Neuron (in vitro differentiated cells): ENCODE measurements around the gene EXOC6.
"Not testable (repeated sequence)": the region's sequence is repeated elsewhere in the genome, so short reads cannot be mapped to it uniquely, and the experiment has no call there.

Experiments
- H2AFZ ChIP-seq: one replicate; pipeline ENCODE4 v1.6.1; 2013; ENCODE audit warnings: low read depth, mild to moderate bottlenecking, inconsistent platforms, low read length, moderate library complexity
- H3K27me3 ChIP-seq: one replicate; pipeline ENCODE4 v1.6.1; 2013; ENCODE audit warnings: low read length; ENCODE audit not compliant: insufficient read depth
- H3K36me3 ChIP-seq: one replicate; pipeline ENCODE4 v1.6.1; 2013; ENCODE audit warnings: low read length; ENCODE audit not compliant: insufficient read depth
- H3K4me1 ChIP-seq: one replicate; pipeline ENCODE4 v1.6.1; 2013; ENCODE audit warnings: low read length; ENCODE audit not compliant: insufficient read depth
- H3K4me3 ChIP-seq: 2 replicates; pipeline ENCODE4 v1.5.1; 2013; ENCODE audit warnings: mild to moderate bottlenecking, low read length, moderate library complexity
- H3K9me3 ChIP-seq: one replicate; pipeline ENCODE4 v1.6.1; 2013; ENCODE audit warnings: low read length

EXOC6 gene

GRCh38 chr10:92912631-92913030 is 64.3 kb downstream of the EXOC6 start:
- peaks cover 25% of the 10 kb centered on the region for H3K4me1 ChIP-seq
- not testable (repeated sequence) for H3K9me3 ChIP-seq, H2AFZ ChIP-seq, H3K4me3 ChIP-seq, H3K27me3 ChIP-seq, H3K36me3 ChIP-seq

GRCh38 chr10:92913973-92914372 is 65.7 kb downstream of the EXOC6 start:
- Histone ChIP-seq H3K4me3 (no peak overlapping the region), H3K4me1 (peaks cover 25% of the 10 kb centered on the region), H3K36me3 (peaks cover 6% of the 10 kb centered on the region), H3K27me3 (no peaks in the 10 kb centered on the region), H3K9me3 (no peaks in the 10 kb centered on the region), H2AFZ (no peak overlapping the region)

- Histone ChIP-seq H3K4me3 (no peak overlapping the region), H2AFZ (no peak overlapping the region), H3K9me3 (no peaks in the 10 kb centered on the region), H3K27me3 (no peaks in the 10 kb centered on the region), H3K4me1 (peaks cover 25% of the 10 kb centered on the region), H3K36me3 (peaks cover 6% of the 10 kb centered on the region)
Observed at GRCh38 chr10:92914478-92915325, 66.4 kb downstream of the EXOC6 start.

- Histone ChIP-seq H3K27me3 (no peaks in the 10 kb centered on the region), H3K36me3 (peaks cover 10% of the 10 kb centered on the region), H2AFZ (no peak overlapping the region), H3K4me3 (no peak overlapping the region), H3K9me3 (peaks cover 1% of the 10 kb centered on the region), H3K4me1 (peaks cover 25% of the 10 kb centered on the region)
Observed at GRCh38 chr10:92915892-92916291, 67.6 kb downstream of the EXOC6 start.

GRCh38 chr10:92916433-92916832 is 68.1 kb downstream of the EXOC6 start:
- H3K4me1 ChIP-seq = peaks cover 25% of the 10 kb centered on the region
- no peaks in the 10 kb centered on the region for H3K27me3 ChIP-seq
- H3K36me3 ChIP-seq = peaks cover 10% of the 10 kb centered on the region
- H3K9me3 ChIP-seq = peaks cover 1% of the 10 kb centered on the region
- no peak overlapping the region for H2AFZ ChIP-seq
- H3K4me3 ChIP-seq = no peak overlapping the region

- H3K27me3 ChIP-seq = no peaks in the 10 kb centered on the region
- H3K4me3 ChIP-seq = no peak overlapping the region
- H2AFZ ChIP-seq = no peak overlapping the region
- peaks cover 14% of the 10 kb centered on the region for H3K4me1 ChIP-seq
- peaks cover 13% of the 10 kb centered on the region for H3K36me3 ChIP-seq
- H3K9me3 ChIP-seq = peaks cover 1% of the 10 kb centered on the region
Observed at GRCh38 chr10:92918603-92919002, 70.3 kb downstream of the EXOC6 start.

GRCh38 chr10:92920866-92921265 is 72.5 kb downstream of the EXOC6 start:
- H3K36me3 ChIP-seq = peaks cover 13% of the 10 kb centered on the region
- H3K4me1 ChIP-seq = peaks cover 7% of the 10 kb centered on the region
- no peak overlapping the region for H3K4me3 ChIP-seq
- H3K9me3 ChIP-seq = peaks cover 1% of the 10 kb centered on the region
- no peak overlapping the region for H2AFZ ChIP-seq
- no peaks in the 10 kb centered on the region for H3K27me3 ChIP-seq

- H3K4me3 ChIP-seq = no peak overlapping the region
- no peaks in the 10 kb centered on the region for H3K4me1 ChIP-seq
- peaks cover 21% of the 10 kb centered on the region for H3K36me3 ChIP-seq
- H3K27me3 ChIP-seq = no peaks in the 10 kb centered on the region
- peaks cover 1% of the 10 kb centered on the region for H3K9me3 ChIP-seq
- no peak overlapping the region for H2AFZ ChIP-seq
Observed at GRCh38 chr10:92923416-92923815, 75.1 kb downstream of the EXOC6 start.

GRCh38 chr10:92929896-92930295 is 81.6 kb downstream of the EXOC6 start:
- Histone ChIP-seq H2AFZ (no peak overlapping the region), H3K27me3 (no peaks in the 10 kb centered on the region), H3K4me3 (no peak overlapping the region), H3K36me3 (peaks cover 28% of the 10 kb centered on the region), H3K4me1 (no peaks in the 10 kb centered on the region), H3K9me3 (peaks cover 5% of the 10 kb centered on the region)

GRCh38 chr10:92931597-92931996 is 83.3 kb downstream of the EXOC6 start:
- Histone ChIP-seq H3K4me3 (no peak overlapping the region), H3K36me3 (peaks cover 28% of the 10 kb centered on the region), H3K4me1 (no peaks in the 10 kb centered on the region), H3K27me3 (no peaks in the 10 kb centered on the region), H2AFZ (no peak overlapping the region), H3K9me3 (peaks cover 5% of the 10 kb centered on the region)

- no peaks in the 10 kb centered on the region for H3K9me3 ChIP-seq
- H2AFZ ChIP-seq = no peak overlapping the region
- no peaks in the 10 kb centered on the region for H3K4me1 ChIP-seq
- H3K4me3 ChIP-seq = no peak overlapping the region
- H3K27me3 ChIP-seq = no peaks in the 10 kb centered on the region
- peaks cover 5% of the 10 kb centered on the region for H3K36me3 ChIP-seq
Observed at GRCh38 chr10:92937876-92938275, 89.6 kb downstream of the EXOC6 start.

- Histone ChIP-seq H3K4me1 (no peaks in the 10 kb centered on the region), H3K4me3 (no peak overlapping the region), H3K9me3 (peaks cover 2% of the 10 kb centered on the region), H3K27me3 (no peaks in the 10 kb centered on the region), H2AFZ (no peak overlapping the region), H3K36me3 (peaks cover 5% of the 10 kb centered on the region)
Observed at GRCh38 chr10:92938841-92939240, 90.5 kb downstream of the EXOC6 start.

- Histone ChIP-seq H3K4me3 (no peak overlapping the region), H3K36me3 (peaks cover 9% of the 10 kb centered on the region), H3K27me3 (no peaks in the 10 kb centered on the region), H2AFZ (no peak overlapping the region), H3K4me1 (no peaks in the 10 kb centered on the region), H3K9me3 (peaks cover 3% of the 10 kb centered on the region)
Observed at GRCh38 chr10:92942226-92942625, 93.9 kb downstream of the EXOC6 start.

GRCh38 chr10:92946491-92946890 is 98.2 kb downstream of the EXOC6 start:
- Histone ChIP-seq H3K27me3 (no peaks in the 10 kb centered on the region), H3K4me1 (no peaks in the 10 kb centered on the region), H3K9me3 (peaks cover 3% of the 10 kb centered on the region), H3K36me3 (peaks cover 17% of the 10 kb centered on the region), H2AFZ (no peak overlapping the region), H3K4me3 (no peak overlapping the region)
